NT2/D1 (cell line): Measurements from ENCODE around the gene BTBD7.

Source experiments
- SUZ12 ChIP-seq: IDR thresholded peaks from 2 replicates; pipeline ENCODE4 v1.6.1; 2011; ENCODE audit not compliant: insufficient read length, insufficient read depth; ENCODE audit errors: extremely low read depth
- YY1 ChIP-seq: IDR thresholded peaks from 2 replicates; pipeline ENCODE4 v1.6.1; 2011; ENCODE audit not compliant: insufficient read length, insufficient read depth
- ZNF274 ChIP-seq: IDR thresholded peaks from 2 replicates; pipeline ENCODE4 v1.6.1; 2011; ENCODE audit warnings: mild to moderate bottlenecking, low read depth, low read length

GRCh38 chr14:93343797-93344196 is 11.0 kb upstream of the BTBD7 start:
- TF ChIP-seq YY1 (no peak), ZNF274 (no peak), SUZ12 (no peak)
